GM12892 (cell line): ENCODE results near the gene VEPH1.

ENCODE experiments used
- POLR2A ChIP-seq: IDR thresholded peaks from 2 replicates; pipeline ENCODE4 v1.6.1; 2011; ENCODE audit warnings: low read depth, low read length, control low read depth
- POLR2AphosphoS5 ChIP-seq: IDR thresholded peaks from 2 replicates; pipeline ENCODE4 v1.6.1; 2011; ENCODE audit warnings: low read depth, low read length, control low read depth

DNA sequence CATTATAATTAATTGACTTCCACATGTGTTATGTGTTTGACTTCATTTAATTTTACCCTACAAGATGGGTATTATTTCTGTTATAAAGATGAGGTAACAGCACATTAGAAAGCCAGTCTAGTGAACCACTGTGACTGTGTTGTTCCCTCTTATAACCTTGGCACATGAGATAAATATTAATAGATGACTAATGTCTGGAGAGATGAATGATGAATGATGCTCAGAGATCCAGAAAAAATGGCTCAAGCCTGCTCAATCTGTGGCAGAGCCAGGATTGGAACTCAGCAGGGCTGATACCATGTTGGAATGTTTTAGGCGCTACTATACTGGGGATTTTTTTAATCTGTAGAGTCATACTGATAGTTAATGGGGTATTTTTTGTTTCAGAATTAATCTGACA lies 185.3 kb downstream of the VEPH1 start:
- TF ChIP-seq POLR2A (no peak), POLR2AphosphoS5 (no peak)
